Stomach (tissue), 9 donors: ENCODE data around the gene KANK2. TPM values are rescaled to one million over a fixed set of nuclear protein-coding genes. Genes with fewer than 3 reads are reported as not detected.

Source experiments
- DNase-seq, 2 donors: peaks; one replicate each; pipeline versions ENCODE4 v3.0.0 to v3.0.0-alpha.2; 2013 to 2019
- H3K27ac ChIP-seq, 5 donors: fragments of 200-600 bp in 4 of 5; sonication (generic) in 4 of 5; one replicate each; pipeline ENCODE4 v1.5.1; 2013 to 2019; ENCODE audit warnings: mild to moderate bottlenecking in 1 of 5, moderate library complexity in 1 of 5
- H3K27me3 ChIP-seq, 3 donors: fragments of 200-600 bp; sonication (generic); one replicate each; pipeline ENCODE4 v1.5.1; 2017 to 2019; ENCODE audit warnings: mixed run types in 1 of 3
- H3K36me3 ChIP-seq, 4 donors: fragments of 200-600 bp; sonication (generic); 1 replicate in 3 of 4; 2 replicates in 1 of 4; pipeline ENCODE4 v1.5.1; 2016 to 2019
- H3K4me1 ChIP-seq, 4 donors: fragments of 200-600 bp; sonication (generic); one replicate each; pipeline ENCODE4 v1.5.1; 2016 to 2019
- H3K4me3 ChIP-seq, 4 donors: fragments of 200-600 bp; sonication (generic) in 3 of 4; one replicate each; pipeline ENCODE4 v1.5.1; 2016 to 2019; ENCODE audit warnings: mild to moderate bottlenecking in 1 of 4
- H3K9me3 ChIP-seq, 4 donors: fragments of 200-600 bp; sonication (generic); one replicate each; pipeline ENCODE4 v1.5.1; 2016 to 2019
- CTCF ChIP-seq, 7 experiments: fragments of 450-650 bp in 4 of 7; fragments of 200-600 bp in 3 of 7; sonication (generic) in 3 of 7; IDR thresholded peaks; one replicate each; pipeline ENCODE4 v1.5.1; 2016 to 2019; ENCODE audit warnings: antibody characterized with exemption in 7 of 7, control low read depth in 2 of 7, mild to moderate bottlenecking in 1 of 7
- EP300 ChIP-seq: sonication (generic); formaldehyde crosslinking; IDR thresholded peaks from one replicate; pipeline ENCODE4 v1.6.1; 2017; ENCODE audit warnings: antibody characterized with exemption
- POLR2A ChIP-seq, 4 donors: fragments of 450-650 bp; IDR thresholded peaks; one replicate each; pipeline ENCODE4 v1.6.1; 2016; ENCODE audit warnings: antibody characterized with exemption in 4 of 4, control low read depth in 2 of 4, mild to moderate bottlenecking in 1 of 4, moderate library complexity in 1 of 4
- POLR2AphosphoS5 ChIP-seq, 3 donors: sonication (generic); formaldehyde crosslinking; IDR thresholded peaks; one replicate each; pipeline ENCODE4 v1.6.1; 2016; ENCODE audit warnings: antibody characterized with exemption in 3 of 3
- WGBS, 5 donors: extraction: QIAGEN DNeasy Blood & Tissue Kit in 3 of 5; methylation state at CpG; one replicate each; pipeline versions ENCODE4 v1.1.5 to v1.1.7; 2013 to 2018; 5-methylcytosine and 5-hydroxymethylcytosine counted together
- intact Hi-C: fragments of 100-400 bp; cut with DNase I; formaldehyde crosslinking; loops from one replicate; pipeline ENCODE4 v1.15.1; 2023; ENCODE audit warnings: low total_unique reads
- polyA plus RNA-seq, 3 donors: library from polyadenylated mRNA; stranded (reverse); fragments of 200-250 nt; gene quantifications; one replicate each; pipeline ENCODE4 v1.2.3, GENCODE V29; 2013
- total RNA-seq, 5 donors: library from RNA; depleted of rRNA; stranded (reverse); fragments of >200 nt; gene quantifications; one replicate each; pipeline versions ENCODE4 v1.1.0 to v1.2.3, GENCODE V29; 2014 to 2016
- donor health status: healthy with polysubstance abuse.
- donor health status: Bipolar disorder and iron deficiency.
- donor health status: healthy.

Gene KANK2
- total and polyA plus RNA-seq, 8 donors = 82.4 to 415 (median 174) TPM

- Histone ChIP-seq H3K27me3 (no peaks in the 10 kb centered on the region), H3K36me3 (peaks cover 25 to 54% (median 48%) of the 10 kb centered on the region in 4 donors), H3K27ac (peak overlapping the region; percentile 40 to 98 (median 91)), H3K4me3 (peak overlapping the region; percentile 67 to 77 (median 74)), H3K9me3 (no peaks in the 10 kb centered on the region), H3K4me1 (peaks cover 57 to 80% (median 73%) of the 10 kb centered on the region in 4 donors)
- no peak for DNase-seq
- no peak for TF ChIP-seq CTCF (IDR thresholded peaks at IDR 0.05)
- no peak for TF ChIP-seq POLR2A (IDR thresholded peaks at IDR 0.05)
- TF ChIP-seq POLR2AphosphoS5 (IDR thresholded peaks at IDR 0.05) = no peak
- TF ChIP-seq EP300 = no peak
- 58 to 75% (median 71%) methylated on average over 12 of the region's 12 CpGs for WGBS, 5 donors
- intact Hi-C loops = no loop called here
Observed at GRCh38 chr19:11195681-11196080, 1.7 kb downstream of the KANK2 start.

- Histone ChIP-seq H3K9me3 (no peaks in the 10 kb centered on the region), H3K27me3 (no peaks in the 10 kb centered on the region), H3K4me1 (peaks cover 65 to 88% (median 81%) of the 10 kb centered on the region in 4 donors), H3K27ac (peak overlapping the region; percentile 40 to 98 (median 91)), H3K4me3 (peak overlapping the region; percentile 67 to 77 (median 74)), H3K36me3 (peaks cover 29 to 52% (median 45%) of the 10 kb centered on the region in 4 donors)
- WGBS, 5 donors = 13 to 40% (median 35%) methylated on average over 14 to 20 of the region's 20 CpGs
- DNase-seq = peak in 1 of 2 donors; percentile 80
- intact Hi-C loops = no loop called here
- no peak for TF ChIP-seq EP300
- no peak for TF ChIP-seq CTCF (IDR thresholded peaks at IDR 0.05)
- TF ChIP-seq POLR2A (IDR thresholded peaks at IDR 0.05) = no peak
- TF ChIP-seq POLR2AphosphoS5 (IDR thresholded peaks at IDR 0.05) = no peak
Observed at GRCh38 chr19:11194656-11195558, 2.4 kb downstream of the KANK2 start.

- Histone ChIP-seq H3K9me3 (no peaks in the 10 kb centered on the region), H3K36me3 (peaks cover 29 to 45% (median 39%) of the 10 kb centered on the region in 4 donors), H3K27ac (peak overlapping the region; percentile 40 to 98 (median 91)), H3K4me1 (peaks cover 70 to 93% (median 86%) of the 10 kb centered on the region in 4 donors), H3K4me3 (peak overlapping the region; percentile 67 to 77 (median 74)), H3K27me3 (no peaks in the 10 kb centered on the region)
- intact Hi-C loops = no loop called here
- WGBS, 5 donors = 62 to 85% (median 75%) methylated on average over 8 of the region's 8 CpGs
- TF ChIP-seq POLR2AphosphoS5 (IDR thresholded peaks at IDR 0.05) (no peak), CTCF (IDR thresholded peaks at IDR 0.05) (no peak), EP300 (no peak), POLR2A (IDR thresholded peaks at IDR 0.05) (no peak)
- DNase-seq = no peak
Observed at GRCh38 chr19:11194173-11194572, 3.2 kb downstream of the KANK2 start.

GRCh38 chr19:11192957-11193939, 4.1 kb downstream of the KANK2 start:
- Histone ChIP-seq H3K9me3 (no peaks in the 10 kb centered on the region), H3K27ac (peak overlapping the region; percentile 14 to 98 (median 91)), H3K4me1 (peaks cover 74 to 93% (median 87%) of the 10 kb centered on the region in 4 donors), H3K27me3 (no peaks in the 10 kb centered on the region), H3K36me3 (peaks cover 29 to 52% (median 39%) of the 10 kb centered on the region in 4 donors), H3K4me3 (peak overlapping the region in 3 of 4 donors; percentile 67 to 76 (median 72))
- intact Hi-C loops = no loop called here
- 79 to 93% (median 90%) methylated on average over 46 to 68 of the region's 68 CpGs for WGBS, 5 donors
- no peak for DNase-seq
- TF ChIP-seq CTCF (IDR thresholded peaks at IDR 0.05) (no peak), POLR2AphosphoS5 (IDR thresholded peaks at IDR 0.05) (no peak), EP300 (no peak), POLR2A (IDR thresholded peaks at IDR 0.05) (no peak)
